Body of pancreas (tissue), 4 donors: ENCODE measurements around the gene PHLPP2. TPM values are rescaled to one million over a fixed set of nuclear protein-coding genes. Genes with fewer than 3 reads are reported as not detected.
"Not testable (repeated sequence)": the region's sequence is repeated elsewhere in the genome, so short reads cannot be mapped to it uniquely, and the experiment has no call there.

Experiments used
- ATAC-seq: fragments of 150-250 bp; one replicate; pipeline ENCODE4 v1.9.1; 2016
- DNase-seq, 4 donors: peaks; one replicate each; pipeline ENCODE4 v3.0.0-alpha.2; 2019
- H3K27ac ChIP-seq, 4 donors: fragments of 200-600 bp; sonication (generic); 1 replicate in 3 of 4; 2 replicates in 1 of 4; pipeline versions ENCODE4 v1.5.1 to v1.6.1; 2016 to 2019; ENCODE audit warnings: mild to moderate bottlenecking in 1 of 4, mixed read lengths in 1 of 4, moderate library complexity in 1 of 4
- H3K27me3 ChIP-seq, 2 donors: fragments of 200-600 bp; sonication (generic); one replicate each; pipeline ENCODE4 v1.6.0; 2016; ENCODE audit warnings: mild to moderate bottlenecking in 1 of 2
- H3K36me3 ChIP-seq, 2 donors: fragments of 200-600 bp; sonication (generic); replicated peaks in 1 of 2; 2 replicates each; pipeline ENCODE4 v1.5.1; 2016; ENCODE audit warnings: low read depth in 2 of 2; ENCODE audit not compliant: insufficient read depth in 1 of 2
- H3K4me1 ChIP-seq: fragments of 200-600 bp; sonication (generic); one replicate; pipeline ENCODE4 v1.6.0; 2016
- H3K4me3 ChIP-seq, 2 donors: fragments of 200-600 bp; sonication (generic); 1 replicate in 1 of 2; 2 replicates in 1 of 2; pipeline ENCODE4 v1.5.1; 2016 to 2019
- H3K9me3 ChIP-seq, 3 donors: fragments of 200-600 bp; sonication (generic); 1 replicate in 2 of 3; 2 replicates in 1 of 3; pipeline ENCODE4 v1.5.1; 2016
- CTCF ChIP-seq, 7 experiments: fragments of 450-650 bp in 4 of 7; fragments of 200-600 bp in 3 of 7; sonication (generic) in 3 of 7; IDR thresholded peaks; one replicate each; pipeline ENCODE4 v1.5.1; 2016 to 2019; ENCODE audit warnings: antibody characterized with exemption in 7 of 7
- POLR2A ChIP-seq, 3 donors: fragments of 450-650 bp; IDR thresholded peaks; one replicate each; pipeline ENCODE4 v1.6.1; 2016; ENCODE audit warnings: antibody characterized with exemption in 3 of 3, mild to moderate bottlenecking in 2 of 3
- WGBS, 2 donors: methylation state at CpG; one replicate each; pipeline ENCODE4 v1.1.5; 2017; 5-methylcytosine and 5-hydroxymethylcytosine counted together
- intact Hi-C: fragments of 100-400 bp; cut with DNase I; formaldehyde crosslinking; loops from one replicate; pipeline ENCODE4 v1.15.1; 2023
- total RNA-seq, 2 donors: library from RNA; depleted of rRNA; stranded (reverse); fragments of >200 nt; gene quantifications; one replicate each; pipeline ENCODE4 v1.1.0, GENCODE V29; 2016

Gene PHLPP2
- total RNA-seq, 2 donors from 2014 or later, result 4.2 to 5.9 TPM

- H3K9me3 ChIP-seq, result no peaks in the 10 kb centered on the region
- H3K27ac ChIP-seq, result no peak overlapping the region
- 64 to 65% methylated on average over 3 of the region's 3 CpGs for WGBS, 2 donors
- no peak overlapping the region for H3K4me3 ChIP-seq
- peaks cover 10% of the 10 kb centered on the region for H3K4me1 ChIP-seq
- ATAC-seq (no peak), DNase-seq (no peak)
- no peaks in the 10 kb centered on the region for H3K27me3 ChIP-seq
- intact Hi-C loops, result no loop called here
- no peak for TF ChIP-seq POLR2A (IDR thresholded peaks at IDR 0.05)
- TF ChIP-seq CTCF (IDR thresholded peaks at IDR 0.05), result no peak
- H3K36me3 ChIP-seq, result no peaks in the 10 kb centered on the region
These were observed 100.9 kb downstream of the PHLPP2 start for GRCh38 chr16:71623597-71623996.

- intact Hi-C loops, result no loop called here
- TF ChIP-seq CTCF (IDR thresholded peaks at IDR 0.05) (no peak), POLR2A (IDR thresholded peaks at IDR 0.05) (no peak)
- DNase-seq, result no peak
- Histone ChIP-seq H3K27ac (no peak overlapping the region), H3K4me1 (no peaks in the 10 kb centered on the region), H3K4me3 (no peak overlapping the region), H3K9me3 (no peaks in the 10 kb centered on the region), H3K27me3 (no peaks in the 10 kb centered on the region), H3K36me3 (no peaks in the 10 kb centered on the region)
- ATAC-seq, result no peak
These were observed 102.4 kb downstream of the PHLPP2 start for GRCh38 chr16:71622088-71622487.

GRCh38 chr16:71618429-71618828 is 106.1 kb downstream of the PHLPP2 start:
- H3K27me3 ChIP-seq, result no peaks in the 10 kb centered on the region
- H3K4me1 ChIP-seq, result no peaks in the 10 kb centered on the region
- DNase-seq (no peak), ATAC-seq (no peak)
- H3K9me3 ChIP-seq, result no peaks in the 10 kb centered on the region
- WGBS, 2 donors, result 66 to 77% methylated on average over 4 of the region's 4 CpGs
- no peaks in the 10 kb centered on the region for H3K36me3 ChIP-seq
- no peak overlapping the region for H3K4me3 ChIP-seq
- no peak for TF ChIP-seq CTCF (IDR thresholded peaks at IDR 0.05)
- TF ChIP-seq POLR2A (IDR thresholded peaks at IDR 0.05), result no peak
- intact Hi-C loops, result no loop called here
- no peak overlapping the region for H3K27ac ChIP-seq

GRCh38 chr16:71614956-71615355 is 109.5 kb downstream of the PHLPP2 start:
- intact Hi-C loops, DNase-seq: not testable (repeated sequence)
- 84 to 93% methylated on average over 8 of the region's 8 CpGs for WGBS, 2 donors

GRCh38 chr16:71610936-71611871 is 113.3 kb downstream of the PHLPP2 start:
- intact Hi-C loops, result no loop called here
- peak; percentile 96 for ATAC-seq
- H3K27me3 ChIP-seq, result no peaks in the 10 kb centered on the region
- 4% methylated on average over 19 of the region's 19 CpGs for WGBS, 2 donors
- DNase-seq, result peak; percentile 75 to 85 (median 80)
- no peak overlapping the region for H3K27ac ChIP-seq
- no peaks in the 10 kb centered on the region for H3K36me3 ChIP-seq
- no peak overlapping the region for H3K4me3 ChIP-seq
- TF ChIP-seq CTCF (IDR thresholded peaks at IDR 0.05) (peak; percentile 88 to 98 (median 92)), POLR2A (IDR thresholded peaks at IDR 0.05) (no peak)
- H3K4me1 ChIP-seq, result peaks cover 10% of the 10 kb centered on the region
- no peaks in the 10 kb centered on the region for H3K9me3 ChIP-seq

More at GRCh38 chr16:71614956-71615355, 109.5 kb downstream of the PHLPP2 start:
- not testable (repeated sequence) for H3K36me3 ChIP-seq, H3K27ac ChIP-seq, ATAC-seq, H3K9me3 ChIP-seq, H3K27me3 ChIP-seq, H3K4me3 ChIP-seq
- peaks cover 10% of the 10 kb centered on the region for H3K4me1 ChIP-seq
